Measurements from ENCODE around the gene FLNC. TPM values are rescaled to one million over a fixed set of nuclear protein-coding genes. Genes with fewer than 3 reads are reported as not detected.

The FLNC gene
- polyA plus RNA-seq, 1 of the 3 experiments (the other 2 are of a cell fraction): 43.7 TPM

DNA sequence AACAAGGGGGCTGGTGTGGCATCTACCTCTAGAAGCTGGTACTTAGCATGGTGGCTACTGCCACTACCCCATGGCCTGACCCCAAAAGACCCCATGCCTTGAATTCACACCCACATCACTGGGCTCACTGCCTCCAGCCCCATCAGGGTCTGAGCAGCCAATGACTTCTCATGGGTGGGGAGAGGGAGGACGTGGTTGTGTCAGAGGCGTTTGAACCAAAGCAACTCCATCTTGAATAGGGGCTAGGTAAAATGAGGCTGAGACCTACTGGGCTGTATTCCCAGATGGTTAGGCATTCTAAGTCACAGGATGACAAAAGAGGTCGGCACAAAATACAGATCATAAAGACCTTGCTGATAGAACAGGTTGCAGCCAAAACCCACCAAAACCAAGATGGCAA, 65.1 kb downstream of the FLNC start:
- WGBS (ENCODE audit: low lambda C conversion rate): 54% methylated on average over 3 of the region's 3 CpGs
- DNase-seq: no peak
- CTCF ChIA-PET: interaction anchor here (0.6 to 4.1 kb wide), 4 partner anchors 9 to 269 kb away, joined by 3 to 31 read pairs (median 4); no protein-coding TSS in a partner anchor

More for the DNA sequence above, 65.1 kb downstream of the FLNC start:
- H3K79me2 ChIP-seq (ENCODE audit: insufficient read depth): no peaks in the 10 kb centered on the region
- H2AFZ ChIP-seq (ENCODE audit: low read depth): no peak overlapping the region
- H3K9me3 ChIP-seq: 0 out of 2 replicates have a peak, but pooled peaks cover 8% of the 10 kb centered on the region
- no peak overlapping the region for H3K27ac ChIP-seq (ENCODE audit: low read depth in 2 of 2, low read length in 1 of 2)
- no peaks in the 10 kb centered on the region for H3K36me3 ChIP-seq (replicated peaks in 1 of 2; ENCODE audit: control insufficient read depth in 1 of 2, insufficient read depth in 2 of 2, low read length in 1 of 2)
- H3K4me3 ChIP-seq (ENCODE audit: low read depth in 2 of 2, low read length in 1 of 2): no peak overlapping the region
- H3K9ac ChIP-seq: no peak overlapping the region
- H3K4me1 ChIP-seq (ENCODE audit: control insufficient read depth in 1 of 2, insufficient read depth in 2 of 2, low read depth in 1 of 2, low read length in 1 of 2): no peaks in the 10 kb centered on the region; a peak in 1 of 4 replicates
- POLR2A ChIA-PET: no interaction called here
- TF ChIP-seq MXI1 (IDR thresholded peaks at IDR 0.05; ENCODE audit: low read depth, low read length) (no peak), RFX5 (IDR thresholded peaks at IDR 0.05; ENCODE audit: low read length) (no peak), MEF2A (IDR thresholded peaks at IDR 0.05; ENCODE audit: borderline replicate concordance, low read depth) (no peak), FOXJ3 (CRISPR knock-in tag; IDR thresholded peaks at IDR 0.05) (no peak), EP300 (IDR thresholded peaks at IDR 0.05; ENCODE audit: borderline replicate concordance in 1 of 2, low read depth in 1 of 2, low read length in 1 of 2) (no peak), FOSL2 (IDR thresholded peaks at IDR 0.05; ENCODE audit: borderline replicate concordance, low read depth) (no peak), JUND (IDR thresholded peaks at IDR 0.05) (no peak), TEAD4 (IDR thresholded peaks at IDR 0.05; ENCODE audit: borderline replicate concordance, insufficient read depth) (no peak), POLR2AphosphoS5 (IDR thresholded peaks at IDR 0.05; ENCODE audit: low read depth, low read length) (no peak), TCF12 (IDR thresholded peaks at IDR 0.05) (no peak), SMC3 (IDR thresholded peaks at IDR 0.05; ENCODE audit: low read depth, low read length) (no peak), TAF1 (IDR thresholded peaks at IDR 0.05; ENCODE audit: borderline replicate concordance, low read depth, low read length) (no peak), FOXM1 (IDR thresholded peaks at IDR 0.05; ENCODE audit: low read depth) (no peak), RAD21 (IDR thresholded peaks at IDR 0.05; ENCODE audit: low read length) (no peak)
- TF ChIP-seq, protein P1, sequence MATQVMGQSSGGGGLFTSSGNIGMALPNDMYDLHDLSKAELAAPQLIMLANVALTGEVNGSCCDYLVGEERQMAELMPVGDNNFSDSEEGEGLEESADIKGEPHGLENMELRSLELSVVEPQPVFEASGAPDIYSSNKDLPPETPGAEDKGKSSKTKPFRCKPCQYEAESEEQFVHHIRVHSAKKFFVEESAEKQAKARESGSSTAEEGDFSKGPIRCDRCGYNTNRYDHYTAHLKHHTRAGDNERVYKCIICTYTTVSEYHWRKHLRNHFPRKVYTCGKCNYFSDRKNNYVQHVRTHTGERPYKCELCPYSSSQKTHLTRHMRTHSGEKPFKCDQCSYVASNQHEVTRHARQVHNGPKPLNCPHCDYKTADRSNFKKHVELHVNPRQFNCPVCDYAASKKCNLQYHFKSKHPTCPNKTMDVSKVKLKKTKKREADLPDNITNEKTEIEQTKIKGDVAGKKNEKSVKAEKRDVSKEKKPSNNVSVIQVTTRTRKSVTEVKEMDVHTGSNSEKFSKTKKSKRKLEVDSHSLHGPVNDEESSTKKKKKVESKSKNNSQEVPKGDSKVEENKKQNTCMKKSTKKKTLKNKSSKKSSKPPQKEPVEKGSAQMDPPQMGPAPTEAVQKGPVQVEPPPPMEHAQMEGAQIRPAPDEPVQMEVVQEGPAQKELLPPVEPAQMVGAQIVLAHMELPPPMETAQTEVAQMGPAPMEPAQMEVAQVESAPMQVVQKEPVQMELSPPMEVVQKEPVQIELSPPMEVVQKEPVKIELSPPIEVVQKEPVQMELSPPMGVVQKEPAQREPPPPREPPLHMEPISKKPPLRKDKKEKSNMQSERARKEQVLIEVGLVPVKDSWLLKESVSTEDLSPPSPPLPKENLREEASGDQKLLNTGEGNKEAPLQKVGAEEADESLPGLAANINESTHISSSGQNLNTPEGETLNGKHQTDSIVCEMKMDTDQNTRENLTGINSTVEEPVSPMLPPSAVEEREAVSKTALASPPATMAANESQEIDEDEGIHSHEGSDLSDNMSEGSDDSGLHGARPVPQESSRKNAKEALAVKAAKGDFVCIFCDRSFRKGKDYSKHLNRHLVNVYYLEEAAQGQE (IDR thresholded peaks at IDR 0.05; ENCODE audit: low read depth, low read length): no peak
- TF ChIP-seq, protein P2, sequence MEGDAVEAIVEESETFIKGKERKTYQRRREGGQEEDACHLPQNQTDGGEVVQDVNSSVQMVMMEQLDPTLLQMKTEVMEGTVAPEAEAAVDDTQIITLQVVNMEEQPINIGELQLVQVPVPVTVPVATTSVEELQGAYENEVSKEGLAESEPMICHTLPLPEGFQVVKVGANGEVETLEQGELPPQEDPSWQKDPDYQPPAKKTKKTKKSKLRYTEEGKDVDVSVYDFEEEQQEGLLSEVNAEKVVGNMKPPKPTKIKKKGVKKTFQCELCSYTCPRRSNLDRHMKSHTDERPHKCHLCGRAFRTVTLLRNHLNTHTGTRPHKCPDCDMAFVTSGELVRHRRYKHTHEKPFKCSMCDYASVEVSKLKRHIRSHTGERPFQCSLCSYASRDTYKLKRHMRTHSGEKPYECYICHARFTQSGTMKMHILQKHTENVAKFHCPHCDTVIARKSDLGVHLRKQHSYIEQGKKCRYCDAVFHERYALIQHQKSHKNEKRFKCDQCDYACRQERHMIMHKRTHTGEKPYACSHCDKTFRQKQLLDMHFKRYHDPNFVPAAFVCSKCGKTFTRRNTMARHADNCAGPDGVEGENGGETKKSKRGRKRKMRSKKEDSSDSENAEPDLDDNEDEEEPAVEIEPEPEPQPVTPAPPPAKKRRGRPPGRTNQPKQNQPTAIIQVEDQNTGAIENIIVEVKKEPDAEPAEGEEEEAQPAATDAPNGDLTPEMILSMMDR (IDR thresholded peaks at IDR 0.05): no peak
- TF ChIP-seq, protein P3, sequence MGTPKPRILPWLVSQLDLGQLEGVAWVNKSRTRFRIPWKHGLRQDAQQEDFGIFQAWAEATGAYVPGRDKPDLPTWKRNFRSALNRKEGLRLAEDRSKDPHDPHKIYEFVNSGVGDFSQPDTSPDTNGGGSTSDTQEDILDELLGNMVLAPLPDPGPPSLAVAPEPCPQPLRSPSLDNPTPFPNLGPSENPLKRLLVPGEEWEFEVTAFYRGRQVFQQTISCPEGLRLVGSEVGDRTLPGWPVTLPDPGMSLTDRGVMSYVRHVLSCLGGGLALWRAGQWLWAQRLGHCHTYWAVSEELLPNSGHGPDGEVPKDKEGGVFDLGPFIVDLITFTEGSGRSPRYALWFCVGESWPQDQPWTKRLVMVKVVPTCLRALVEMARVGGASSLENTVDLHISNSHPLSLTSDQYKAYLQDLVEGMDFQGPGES (IDR thresholded peaks at IDR 0.05; ENCODE audit: low read depth, low read length): no peak
- no peaks in the 10 kb centered on the region for H3K9me2 ChIP-seq
- H3F3A ChIP-seq (replicated peaks; ENCODE audit: insufficient read depth): no peaks in the 10 kb centered on the region
- H3K4me2 ChIP-seq: no peak overlapping the region
- peaks cover 4% of the 10 kb centered on the region; the same call in 1 of the 2 replicates for H3K27me3 ChIP-seq (ENCODE audit: insufficient read depth)
- no peaks in the 10 kb centered on the region for H4K20me1 ChIP-seq (ENCODE audit: insufficient read depth)

Data from SK-N-SH (cell line).